HFF-Myc (cell line): ENCODE data around the gene MRPL36.

Source experiments
- DNase-seq: peaks from one replicate; pipeline ENCODE4 v3.0.0-alpha.2; 2011; ENCODE audit warnings: low read depth; ENCODE audit errors: extremely low read depth
- H3K4me3 ChIP-seq: replicated peaks from 2 replicates; pipeline ENCODE4 v1.5.1; 2011; ENCODE audit warnings: low read depth, mild to moderate bottlenecking, control low read depth, low read length
- CTCF ChIP-seq: IDR thresholded peaks from 2 replicates; pipeline ENCODE4 v1.5.1; 2012; ENCODE audit warnings: mild to moderate bottlenecking, low read depth, low read length, control low read depth; ENCODE audit errors: missing control alignments

The MRPL36 gene

GRCh38 chr5:1772634-1773033, 27.0 kb downstream of the MRPL36 start:
- peak; percentile 48 for TF ChIP-seq CTCF
- H3K4me3 ChIP-seq: no peak overlapping the region
- DNase-seq: no peak

GRCh38 chr5:1771149-1772065, 28.2 kb downstream of the MRPL36 start:
- no peak for DNase-seq
- no peak for TF ChIP-seq CTCF
- no peak overlapping the region for H3K4me3 ChIP-seq

GRCh38 chr5:1770443-1770802, 29.2 kb downstream of the MRPL36 start:
- TF ChIP-seq CTCF: no peak
- no peak overlapping the region for H3K4me3 ChIP-seq
- no peak for DNase-seq

GRCh38 chr5:1769752-1770442, 29.7 kb downstream of the MRPL36 start:
- TF ChIP-seq CTCF: no peak
- no peak overlapping the region for H3K4me3 ChIP-seq
- DNase-seq: no peak

GRCh38 chr5:1769017-1769640, 30.5 kb downstream of the MRPL36 start:
- TF ChIP-seq CTCF: no peak
- no peak overlapping the region for H3K4me3 ChIP-seq
- no peak for DNase-seq

- no peak overlapping the region for H3K4me3 ChIP-seq
- TF ChIP-seq CTCF: no peak
- DNase-seq: no peak
Observed at GRCh38 chr5:1768283-1769000, 31.2 kb downstream of the MRPL36 start.
